Stimulated activated CD8-positive, alpha-beta memory T cell treated with anti-CD3 and anti-CD28 coated beads, Interleukin-12 subunit alpha, Interleukin-12 subunit beta, amount 100 ng/mL, for 4 hours (primary cell): ENCODE results near the gene PRKACA.
"Not testable (repeated sequence)": the region's sequence is repeated elsewhere in the genome, so short reads cannot be mapped to it uniquely, and the experiment has no call there.

Experiments
- DNase-seq: peaks from one replicate; pipeline ENCODE4 v3.0.0-alpha.2; 2020; ENCODE audit warnings: low read depth

Gene PRKACA

DNA sequence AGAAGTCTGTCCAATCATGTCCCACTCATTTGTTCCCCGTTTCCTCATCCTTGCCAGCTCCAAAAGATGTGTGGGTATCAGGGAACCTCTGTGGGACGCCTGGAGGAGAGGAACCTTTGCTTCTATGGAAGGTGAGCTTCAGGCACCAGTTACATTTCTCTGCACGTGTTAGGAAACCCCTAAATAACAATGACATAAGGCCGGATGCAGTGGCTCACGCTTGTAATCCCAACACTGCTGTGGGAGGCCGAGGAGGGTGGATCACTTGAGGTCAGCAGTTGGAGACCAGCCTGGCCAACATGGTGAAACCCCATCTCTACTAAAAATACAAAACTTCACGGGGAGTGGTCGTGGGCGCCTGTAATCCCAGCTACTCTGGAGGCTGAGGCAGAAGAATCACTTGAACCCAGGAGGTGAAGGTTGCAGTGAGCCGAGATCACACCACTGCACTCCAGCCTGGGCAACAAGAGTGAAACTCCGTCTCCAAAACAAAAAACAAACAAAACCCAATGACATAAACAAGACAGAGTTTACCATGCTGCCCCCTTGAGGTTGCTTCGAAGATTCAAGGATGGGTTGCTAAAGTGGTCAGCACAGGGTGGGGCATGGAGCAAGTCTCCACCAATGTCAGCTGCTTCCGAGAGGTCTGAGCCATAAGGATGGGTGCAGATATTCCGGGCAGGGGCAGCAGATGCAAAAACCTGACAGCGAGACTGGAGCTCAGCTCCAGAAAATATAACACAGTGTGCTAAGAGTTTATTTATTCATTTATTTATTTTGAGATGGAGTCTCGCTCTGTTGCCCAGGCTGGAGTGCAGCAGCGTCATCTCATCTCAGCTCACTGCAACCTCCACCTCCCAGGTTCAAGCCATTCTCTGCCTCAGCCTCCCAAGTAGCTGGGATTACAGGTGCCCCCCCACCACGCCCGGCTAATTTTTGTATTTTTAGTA lies 74.6 kb downstream of the PRKACA start:
- not testable (repeated sequence) for DNase-seq
